ENCODE measurements around the gene CENPB.

The CENPB gene

GRCh38 chr20:3743251-3743650 is 43.3 kb downstream of the CENPB start:
- Histone ChIP-seq H3K27me3 (ENCODE audit: insufficient read depth, poor library complexity, severe bottlenecking) (peaks cover 2% of the 10 kb centered on the region), H3K4me3 (replicated peaks; ENCODE audit: insufficient read depth, low read length) (no peak overlapping the region), H3K27ac (replicated peaks) (no peak overlapping the region)
- TF ChIP-seq POLR2AphosphoS5 (IDR thresholded peaks at IDR 0.05; ENCODE audit: low read depth) (no peak), REST (IDR thresholded peaks at IDR 0.05; ENCODE audit: insufficient replicate concordance, low read depth) (no peak), CTCF (IDR thresholded peaks at IDR 0.05; ENCODE audit: insufficient read depth, low read length) (no peak), GABPA (IDR thresholded peaks at IDR 0.05; ENCODE audit: low read depth) (no peak), SPI1 (IDR thresholded peaks at IDR 0.05; ENCODE audit: borderline replicate concordance, low read depth) (no peak)
- DNase-seq (ENCODE audit: low read depth in 1 of 2, low spot score in 1 of 2) = no peak

- TF ChIP-seq CTCF (IDR thresholded peaks at IDR 0.05; ENCODE audit: insufficient read depth, low read length) (no peak), REST (IDR thresholded peaks at IDR 0.05; ENCODE audit: insufficient replicate concordance, low read depth) (no peak), SPI1 (IDR thresholded peaks at IDR 0.05; ENCODE audit: borderline replicate concordance, low read depth) (no peak), GABPA (IDR thresholded peaks at IDR 0.05; ENCODE audit: low read depth) (no peak), POLR2AphosphoS5 (IDR thresholded peaks at IDR 0.05; ENCODE audit: low read depth) (no peak)
- Histone ChIP-seq H3K27ac (replicated peaks) (no peak overlapping the region), H3K27me3 (ENCODE audit: insufficient read depth, poor library complexity, severe bottlenecking) (peaks cover 2% of the 10 kb centered on the region), H3K4me3 (replicated peaks; ENCODE audit: insufficient read depth, low read length) (no peak overlapping the region)
- DNase-seq (ENCODE audit: low read depth in 1 of 2, low spot score in 1 of 2) = no peak
Observed at GRCh38 chr20:3741836-3742458, 44.6 kb downstream of the CENPB start.

- TF ChIP-seq POLR2AphosphoS5 (IDR thresholded peaks at IDR 0.05; ENCODE audit: low read depth) = no peak
- TF ChIP-seq SPI1 (IDR thresholded peaks at IDR 0.05; ENCODE audit: borderline replicate concordance, low read depth) = no peak
- TF ChIP-seq CTCF (IDR thresholded peaks at IDR 0.05; ENCODE audit: insufficient read depth, low read length) = no peak
- no peak for TF ChIP-seq REST (IDR thresholded peaks at IDR 0.05; ENCODE audit: insufficient replicate concordance, low read depth)
- TF ChIP-seq GABPA (IDR thresholded peaks at IDR 0.05; ENCODE audit: low read depth) = no peak
- no peak for DNase-seq (ENCODE audit: low read depth in 1 of 2, low spot score in 1 of 2)
- Histone ChIP-seq H3K4me3 (replicated peaks; ENCODE audit: insufficient read depth, low read length) (no peak overlapping the region), H3K27me3 (ENCODE audit: insufficient read depth, poor library complexity, severe bottlenecking) (peaks cover 3% of the 10 kb centered on the region), H3K27ac (replicated peaks) (no peak overlapping the region)
Observed at GRCh38 chr20:3740615-3741301, 45.8 kb downstream of the CENPB start.

Measured in HL-60 (cell line).